Measurements from ENCODE around the gene NLRP13. TPM values are rescaled to one million over a fixed set of nuclear protein-coding genes. Genes with fewer than 3 reads are reported as not detected.

Gene NLRP13
- total RNA-seq, 3 donors from 2014 or later (not counting 1 experiment from before 2014, with no cell fraction given): not detected

DNA sequence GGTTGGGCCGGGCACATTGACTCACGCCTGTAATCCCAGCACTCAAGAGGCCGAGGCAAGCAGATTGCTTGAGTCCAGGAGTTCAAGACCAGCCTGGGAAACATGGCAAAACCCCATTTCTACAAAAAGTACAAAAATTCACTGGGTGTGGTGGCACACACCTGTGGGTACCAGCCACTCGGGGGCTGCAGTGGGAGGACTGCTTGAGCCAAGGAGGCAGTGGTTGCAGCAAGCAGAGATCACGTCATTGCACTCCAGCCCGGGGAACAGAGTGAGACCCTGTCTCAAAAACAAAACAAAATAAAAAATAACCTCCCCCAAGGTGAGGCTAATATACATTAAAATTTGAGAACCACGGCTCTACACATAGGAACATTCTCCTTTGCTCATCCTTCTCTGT is 24.9 kb downstream of the NLRP13 start:
- no peak overlapping the region for H3K4me3 ChIP-seq (ENCODE audit: low read length)
- 86% methylated on average over 7 of the region's 7 CpGs for WGBS (ENCODE audit: insufficient coverage)
- H3K9me3 ChIP-seq (ENCODE audit: control insufficient read depth, insufficient read depth, low read length): no peaks in the 10 kb centered on the region
- Mint-ChIP-seq H3K4me1 (no peaks in the 10 kb centered on the region), H3K4me3 (no peak overlapping the region), H3K27me3 (ENCODE audit: low read depth in 2 of 2) (no peaks in the 10 kb centered on the region), H3K9me3 (peaks cover 4 to 5% of the 10 kb centered on the region in 2 donors), H3K27ac (no peak overlapping the region), H3K36me3 (no peaks in the 10 kb centered on the region)
- H3K4me1 ChIP-seq (ENCODE audit: control insufficient read depth, insufficient read depth, low read length): no peaks in the 10 kb centered on the region
- DNase-seq (no peak), ATAC-seq (no peak)
- no peaks in the 10 kb centered on the region for H3K36me3 ChIP-seq (ENCODE audit: control insufficient read depth, insufficient read depth, low read length)
- H3K27ac ChIP-seq (ENCODE audit: low read length): no peak overlapping the region
- intact Hi-C loops (cut with micrococcal nuclease): no loop called here
- no peaks in the 10 kb centered on the region for H3K27me3 ChIP-seq (ENCODE audit: control insufficient read depth, insufficient read depth, low read length)
- TF ChIP-seq, protein P1, sequence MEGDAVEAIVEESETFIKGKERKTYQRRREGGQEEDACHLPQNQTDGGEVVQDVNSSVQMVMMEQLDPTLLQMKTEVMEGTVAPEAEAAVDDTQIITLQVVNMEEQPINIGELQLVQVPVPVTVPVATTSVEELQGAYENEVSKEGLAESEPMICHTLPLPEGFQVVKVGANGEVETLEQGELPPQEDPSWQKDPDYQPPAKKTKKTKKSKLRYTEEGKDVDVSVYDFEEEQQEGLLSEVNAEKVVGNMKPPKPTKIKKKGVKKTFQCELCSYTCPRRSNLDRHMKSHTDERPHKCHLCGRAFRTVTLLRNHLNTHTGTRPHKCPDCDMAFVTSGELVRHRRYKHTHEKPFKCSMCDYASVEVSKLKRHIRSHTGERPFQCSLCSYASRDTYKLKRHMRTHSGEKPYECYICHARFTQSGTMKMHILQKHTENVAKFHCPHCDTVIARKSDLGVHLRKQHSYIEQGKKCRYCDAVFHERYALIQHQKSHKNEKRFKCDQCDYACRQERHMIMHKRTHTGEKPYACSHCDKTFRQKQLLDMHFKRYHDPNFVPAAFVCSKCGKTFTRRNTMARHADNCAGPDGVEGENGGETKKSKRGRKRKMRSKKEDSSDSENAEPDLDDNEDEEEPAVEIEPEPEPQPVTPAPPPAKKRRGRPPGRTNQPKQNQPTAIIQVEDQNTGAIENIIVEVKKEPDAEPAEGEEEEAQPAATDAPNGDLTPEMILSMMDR (IDR thresholded peaks at IDR 0.05): no peak

DNA sequence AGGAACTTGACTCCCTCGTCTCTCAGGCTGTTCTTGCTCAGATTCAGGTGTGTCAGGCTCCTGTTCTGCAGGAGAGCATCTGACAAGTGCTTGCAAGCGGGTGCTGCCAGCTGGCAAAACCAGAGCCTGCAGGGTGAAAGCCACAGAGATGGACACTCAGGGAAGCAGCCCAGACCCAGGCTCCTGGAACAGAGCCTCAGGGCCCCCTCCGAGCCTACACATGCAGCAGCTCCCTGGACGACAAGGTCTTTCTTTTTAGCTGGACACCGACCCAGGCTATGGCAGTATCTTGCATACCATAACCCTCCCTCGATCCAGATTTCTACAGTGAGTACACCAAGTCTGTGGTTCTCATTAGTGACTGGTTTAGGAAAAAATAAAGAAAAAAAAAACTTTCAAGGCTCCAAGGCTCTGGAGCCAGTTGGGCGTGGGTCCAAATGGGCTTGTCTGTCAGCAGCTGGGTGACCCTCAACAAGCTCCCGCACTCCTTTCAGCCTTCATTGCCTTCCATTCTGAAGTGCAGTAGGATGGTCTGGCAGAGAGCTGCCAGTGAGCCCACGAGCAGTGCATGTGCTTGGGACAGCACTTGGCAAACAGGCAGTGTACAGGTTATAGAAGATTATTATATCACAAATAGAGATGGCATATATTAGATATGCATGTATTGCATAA is 29.9 kb downstream of the NLRP13 start:
- Mint-ChIP-seq H3K4me1 (no peaks in the 10 kb centered on the region), H3K36me3 (no peaks in the 10 kb centered on the region), H3K27me3 (ENCODE audit: low read depth in 2 of 2) (no peaks in the 10 kb centered on the region), H3K9me3 (peaks cover 0 to 8% of the 10 kb centered on the region in 2 donors), H3K4me3 (no peak overlapping the region), H3K27ac (no peak overlapping the region)
- 74% methylated on average over 8 of the region's 9 CpGs for WGBS (ENCODE audit: insufficient coverage)
- intact Hi-C loops (cut with micrococcal nuclease): no loop called here
- no peaks in the 10 kb centered on the region for H3K4me1 ChIP-seq (ENCODE audit: control insufficient read depth, insufficient read depth, low read length)
- no peak for DNase-seq
- H3K4me3 ChIP-seq (ENCODE audit: low read length): no peak overlapping the region
- no peaks in the 10 kb centered on the region for H3K9me3 ChIP-seq (ENCODE audit: control insufficient read depth, insufficient read depth, low read length)
- H3K36me3 ChIP-seq (ENCODE audit: control insufficient read depth, insufficient read depth, low read length): no peaks in the 10 kb centered on the region
- no peaks in the 10 kb centered on the region for H3K27me3 ChIP-seq (ENCODE audit: control insufficient read depth, insufficient read depth, low read length)
- H3K27ac ChIP-seq (ENCODE audit: low read length): no peak overlapping the region
- TF ChIP-seq, protein P1 (IDR thresholded peaks at IDR 0.05): no peak
- ATAC-seq: no peak

DNA sequence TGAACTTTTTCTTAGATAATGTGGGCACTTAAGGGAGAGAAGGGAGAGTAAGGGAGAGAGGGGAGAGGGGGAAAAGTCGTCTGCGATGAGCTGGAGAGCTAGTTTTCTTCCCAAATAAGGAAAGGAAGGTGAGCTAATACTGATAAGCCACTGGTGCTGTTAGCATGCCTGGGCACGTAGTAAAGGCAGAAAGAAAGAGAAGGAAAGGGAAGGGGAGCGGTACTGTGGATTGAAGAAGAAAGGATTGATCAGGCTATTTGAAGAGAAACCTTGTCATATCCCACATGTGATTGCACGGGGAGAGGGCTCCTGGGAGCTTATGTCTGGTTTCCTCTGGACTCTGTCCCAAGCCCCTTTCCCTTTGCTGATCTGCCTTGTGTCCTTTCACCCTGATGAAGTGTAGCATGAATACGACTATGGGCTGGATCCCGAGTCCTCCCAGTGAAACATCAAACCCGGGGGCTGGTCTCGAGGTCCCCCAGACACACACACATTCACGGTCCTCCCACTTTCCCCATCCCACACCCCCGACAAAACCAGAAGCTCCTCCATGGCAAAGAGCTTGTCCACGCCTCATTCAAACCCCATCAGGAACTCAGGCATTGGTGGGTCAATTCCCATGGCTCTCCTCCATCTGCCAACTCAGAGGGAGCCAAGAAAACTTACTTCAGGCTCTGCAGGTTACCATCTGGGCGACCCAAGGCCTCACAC is 30.6 kb downstream of the NLRP13 start:
- no peaks in the 10 kb centered on the region for H3K36me3 Mint-ChIP-seq
- no peak overlapping the region for H3K27ac ChIP-seq (ENCODE audit: low read length)
- ATAC-seq (no peak), DNase-seq (no peak)
- intact Hi-C loops (cut with micrococcal nuclease): no loop called here
- no peaks in the 10 kb centered on the region for H3K36me3 ChIP-seq (ENCODE audit: control insufficient read depth, insufficient read depth, low read length)
- TF ChIP-seq, protein P1 (IDR thresholded peaks at IDR 0.05): no peak
- no peaks in the 10 kb centered on the region for H3K27me3 ChIP-seq (ENCODE audit: control insufficient read depth, insufficient read depth, low read length)
- no peaks in the 10 kb centered on the region for H3K4me1 ChIP-seq (ENCODE audit: control insufficient read depth, insufficient read depth, low read length)
- H3K4me3 Mint-ChIP-seq: no peak overlapping the region
- peaks cover 0 to 8% of the 10 kb centered on the region in 2 donors for H3K9me3 Mint-ChIP-seq
- no peak overlapping the region for H3K4me3 ChIP-seq (ENCODE audit: low read length)
- H3K27me3 Mint-ChIP-seq (ENCODE audit: low read depth in 2 of 2): no peaks in the 10 kb centered on the region
- H3K9me3 ChIP-seq (ENCODE audit: control insufficient read depth, insufficient read depth, low read length): no peaks in the 10 kb centered on the region
- H3K27ac Mint-ChIP-seq: no peak overlapping the region
- no peaks in the 10 kb centered on the region for H3K4me1 Mint-ChIP-seq
- WGBS (ENCODE audit: insufficient coverage): 75% methylated on average over 13 of the region's 13 CpGs
